GM18517 (cell line): ENCODE measurements around the gene ARHGEF28.

Experiments used
- ATAC-seq: cut with Tn5 transposase; IDR thresholded peaks from one replicate; pipeline ENCODE4 v1.9.1; 2021; ENCODE audit warnings: mild to moderate bottlenecking, moderate library complexity; ENCODE audit not compliant: unreplicated experiment

The ARHGEF28 gene

GRCh38 chr5:73896097-73896496, 270.1 kb downstream of the ARHGEF28 start:
- no peak for ATAC-seq

DNA sequence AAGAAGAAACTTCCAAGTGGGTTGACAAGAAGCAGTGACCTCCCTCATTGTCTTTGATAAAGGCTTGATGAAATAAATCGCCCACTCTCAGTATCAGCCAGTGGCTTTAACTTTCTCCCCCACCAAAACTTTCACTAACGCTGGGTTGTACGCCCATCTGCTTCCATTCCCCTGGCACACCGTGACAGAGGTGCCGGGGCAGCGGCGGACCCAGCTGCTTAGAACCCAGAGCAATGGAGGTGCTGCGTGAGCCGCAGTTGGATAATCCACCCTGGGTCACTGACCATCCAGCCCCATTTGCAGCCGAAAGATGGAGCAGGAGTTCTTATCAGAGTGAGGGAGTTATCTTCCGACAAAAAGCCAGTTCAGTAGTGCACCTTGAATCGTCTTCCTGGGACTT, 270.7 kb downstream of the ARHGEF28 start:
- ATAC-seq, result no peak

DNA sequence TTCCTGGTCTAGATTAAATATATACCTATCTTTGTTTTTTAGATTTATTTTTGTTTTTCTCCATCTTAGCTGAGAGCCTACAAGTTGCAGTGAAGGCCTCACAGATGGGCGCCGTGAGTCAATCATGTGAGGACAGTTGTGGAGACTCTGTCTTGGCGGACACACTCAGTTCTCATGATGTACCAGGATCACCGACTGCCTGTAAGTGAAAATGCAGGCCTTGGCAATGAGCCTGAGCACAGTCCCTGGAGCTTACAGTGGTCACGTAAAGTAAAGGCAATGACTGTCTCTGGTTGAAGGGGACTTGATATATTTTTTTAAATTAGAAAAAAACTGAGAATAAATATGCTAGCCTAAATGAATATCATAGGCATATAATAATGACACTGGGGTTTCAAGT, 271.9 kb downstream of the ARHGEF28 start:
- no peak for ATAC-seq

- ATAC-seq, result peak; percentile 69
These were observed 273.1 kb downstream of the ARHGEF28 start for GRCh38 chr5:73899055-73899454.

GRCh38 chr5:73899916-73900315, 273.9 kb downstream of the ARHGEF28 start:
- ATAC-seq, result no peak

DNA sequence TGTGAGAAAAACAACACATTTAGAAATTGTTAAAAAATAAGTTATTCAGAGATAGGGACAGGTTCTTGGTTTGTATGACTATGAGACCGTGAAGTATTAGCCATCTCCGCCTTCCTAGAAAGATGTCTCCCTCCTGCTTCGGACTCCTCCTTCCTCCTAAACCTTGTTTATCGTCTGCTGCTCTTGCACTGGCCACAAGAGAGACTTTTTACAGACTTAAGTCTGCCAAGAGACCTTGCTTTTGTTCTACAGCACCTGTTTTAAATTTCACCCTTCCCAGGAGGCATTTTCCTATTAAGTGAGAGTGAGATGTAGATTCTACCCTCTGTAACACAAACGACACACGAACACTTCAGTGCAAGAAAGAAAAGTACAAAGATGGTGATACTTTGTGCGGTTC, 274.6 kb downstream of the ARHGEF28 start:
- ATAC-seq, result no peak

GRCh38 chr5:73901043-73901442, 275.0 kb downstream of the ARHGEF28 start:
- no peak for ATAC-seq

DNA sequence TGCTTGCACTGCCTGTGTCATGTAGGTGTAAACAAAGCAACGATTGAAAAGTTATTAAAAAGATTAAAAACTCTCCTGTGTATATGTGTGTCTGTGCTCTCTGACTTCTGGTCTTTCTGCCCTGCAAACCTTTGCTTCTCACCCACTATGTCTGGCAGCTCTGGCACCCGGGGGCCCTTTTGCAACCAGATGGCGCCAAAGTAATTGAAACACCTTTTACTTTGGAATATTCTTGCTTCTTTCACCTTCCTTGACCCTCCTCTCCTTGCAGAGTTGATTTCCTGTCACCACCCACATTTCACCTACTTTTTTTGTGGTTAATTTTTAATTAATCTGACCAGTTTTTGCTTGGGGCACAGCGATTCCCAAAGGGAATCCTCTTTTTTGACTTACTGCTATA, 275.5 kb downstream of the ARHGEF28 start:
- no peak for ATAC-seq

- ATAC-seq, result no peak
These were observed 276.5 kb downstream of the ARHGEF28 start for GRCh38 chr5:73902327-73903051.

DNA sequence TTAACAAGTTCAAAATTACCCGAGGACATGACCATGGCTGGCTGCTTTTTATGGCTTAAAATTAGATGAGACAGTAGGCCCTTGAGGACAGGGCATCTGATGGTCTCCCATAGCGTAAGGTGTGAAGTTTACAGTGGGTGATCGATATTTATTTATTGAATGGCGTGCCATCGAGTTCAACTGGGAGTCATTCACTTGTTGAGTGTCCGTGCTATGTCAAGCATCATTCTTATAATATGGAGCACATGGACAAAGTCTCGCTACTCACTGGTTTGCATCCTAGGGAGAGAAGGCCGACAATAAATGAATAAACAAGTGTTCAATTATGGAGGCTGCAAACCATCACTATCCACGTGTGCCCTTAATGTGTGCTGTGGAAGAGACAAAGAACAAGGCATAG, 277.2 kb downstream of the ARHGEF28 start:
- no peak for ATAC-seq

DNA sequence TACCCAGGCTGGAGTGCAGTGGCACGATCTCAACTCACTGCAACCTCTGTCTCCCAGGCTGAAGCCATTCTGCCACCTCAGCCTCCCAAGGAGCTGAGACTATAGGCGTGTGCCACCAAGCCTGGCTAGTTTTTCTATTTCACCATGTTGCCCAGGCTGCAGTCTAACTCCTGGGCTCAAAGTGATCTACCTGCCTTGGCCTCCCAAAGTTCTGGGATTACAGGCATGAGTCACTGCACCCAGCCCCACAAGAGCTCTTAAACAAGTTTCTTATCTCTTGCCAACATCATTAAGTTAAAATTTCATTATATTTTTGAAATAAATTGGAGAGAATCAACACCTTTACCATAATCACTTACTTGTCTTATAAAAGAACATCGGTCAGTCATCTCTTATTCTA, 280.3 kb downstream of the ARHGEF28 start:
- ATAC-seq, result no peak

DNA sequence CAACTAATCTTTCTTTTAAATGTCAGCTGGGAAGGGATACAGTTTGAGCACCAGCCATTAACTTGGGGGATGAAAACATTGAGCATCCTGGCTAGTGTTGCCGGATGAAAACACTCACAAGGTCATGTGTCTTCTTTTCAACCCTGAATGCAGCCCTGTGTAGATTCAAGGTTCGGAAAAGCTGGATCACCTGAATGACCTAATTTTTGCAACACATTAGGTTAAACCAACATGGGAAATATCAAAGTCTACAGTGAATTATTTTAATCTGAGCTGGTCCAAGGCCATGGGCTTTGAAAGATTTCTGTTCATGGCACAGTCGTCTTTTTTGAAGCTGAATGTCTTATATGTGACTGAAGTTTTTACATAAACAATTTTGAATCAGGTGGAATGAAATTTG, 281.2 kb downstream of the ARHGEF28 start:
- ATAC-seq, result no peak

DNA sequence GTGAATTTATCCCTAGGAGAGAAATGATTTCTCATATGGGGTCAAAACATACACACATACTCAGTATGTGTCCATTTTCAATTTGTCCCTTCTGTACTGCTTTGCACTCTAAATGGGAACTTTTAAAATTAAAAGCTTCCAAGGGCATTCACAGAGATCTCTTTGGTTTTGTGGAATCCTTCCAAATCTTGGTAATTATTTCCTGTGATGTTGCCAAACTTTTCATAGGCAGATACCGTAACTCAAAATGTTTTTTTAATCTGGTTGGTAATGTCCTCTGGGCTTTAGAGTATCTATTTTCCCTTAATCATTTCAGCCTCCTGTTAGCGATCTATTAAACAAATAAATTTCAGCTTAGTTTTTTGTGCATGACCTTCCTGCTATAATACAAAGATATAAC, 282.4 kb downstream of the ARHGEF28 start:
- ATAC-seq, result no peak

GRCh38 chr5:73908846-73909245, 282.9 kb downstream of the ARHGEF28 start:
- ATAC-seq, result no peak

DNA sequence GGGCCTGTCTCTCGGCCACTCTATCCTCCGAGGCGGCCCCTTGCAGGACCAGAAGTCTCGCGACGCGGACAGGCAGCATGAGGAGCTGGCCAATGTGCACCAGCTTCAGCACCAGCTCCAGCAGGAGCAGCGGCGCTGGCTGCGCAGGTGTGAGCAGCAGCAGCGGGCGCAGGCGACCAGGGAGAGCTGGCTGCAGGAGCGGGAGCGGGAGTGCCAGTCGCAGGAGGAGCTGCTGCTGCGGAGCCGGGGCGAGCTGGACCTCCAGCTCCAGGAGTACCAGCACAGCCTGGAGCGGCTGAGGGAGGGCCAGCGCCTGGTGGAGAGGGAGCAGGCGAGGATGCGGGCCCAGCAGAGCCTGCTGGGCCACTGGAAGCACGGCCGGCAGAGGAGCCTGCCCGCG, 283.5 kb downstream of the ARHGEF28 start:
- ATAC-seq, result no peak

DNA sequence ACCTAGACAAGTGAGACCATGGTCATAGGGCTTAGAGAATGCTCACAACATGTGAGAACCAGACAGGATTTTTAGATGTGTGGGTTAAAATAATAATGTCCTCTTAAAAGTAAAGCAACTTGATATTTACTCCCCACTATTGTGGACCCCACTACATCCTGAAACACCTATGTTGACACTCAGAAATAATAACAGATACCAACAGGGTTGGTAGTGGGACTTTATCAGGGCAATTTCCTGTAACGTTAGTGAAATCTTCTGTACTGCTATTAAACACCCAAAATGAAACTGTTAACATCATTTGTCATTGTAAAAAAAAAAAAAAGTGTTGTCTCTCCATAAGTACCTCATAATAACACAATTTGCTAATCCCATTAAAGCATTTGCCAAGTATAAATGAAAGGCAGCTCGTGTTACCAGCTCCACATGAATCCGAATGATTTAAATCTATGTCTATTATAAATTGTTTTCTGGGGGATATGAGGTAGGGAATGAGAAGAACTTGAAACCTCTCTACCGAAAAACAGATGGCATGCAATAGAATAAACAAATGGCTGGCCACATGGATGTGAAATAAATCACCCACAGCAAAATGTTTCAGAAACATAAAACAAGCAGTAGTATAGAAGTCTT, 285.9 kb downstream of the ARHGEF28 start:
- ATAC-seq, result no peak

DNA sequence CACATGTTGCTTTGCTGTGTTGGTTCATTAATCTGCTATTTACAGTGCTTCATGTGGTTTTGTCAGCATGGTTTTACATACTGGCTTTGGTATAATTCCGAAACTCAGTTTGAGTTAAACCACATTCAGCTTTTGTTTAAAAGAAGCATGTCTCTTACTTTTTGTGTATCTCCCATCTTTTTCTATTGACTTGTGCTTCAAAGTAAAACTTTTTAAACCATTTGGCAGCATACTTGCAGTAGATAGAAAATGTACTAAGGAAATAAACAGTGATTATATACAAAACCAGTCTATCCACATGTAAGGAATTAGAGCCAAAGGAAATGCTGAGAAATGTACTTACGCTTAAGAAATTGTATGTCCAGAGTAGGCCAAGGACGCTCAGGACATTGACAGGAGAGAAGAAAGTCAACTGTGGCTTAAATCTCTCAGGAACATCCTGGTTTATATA, 286.9 kb downstream of the ARHGEF28 start:
- no peak for ATAC-seq

DNA sequence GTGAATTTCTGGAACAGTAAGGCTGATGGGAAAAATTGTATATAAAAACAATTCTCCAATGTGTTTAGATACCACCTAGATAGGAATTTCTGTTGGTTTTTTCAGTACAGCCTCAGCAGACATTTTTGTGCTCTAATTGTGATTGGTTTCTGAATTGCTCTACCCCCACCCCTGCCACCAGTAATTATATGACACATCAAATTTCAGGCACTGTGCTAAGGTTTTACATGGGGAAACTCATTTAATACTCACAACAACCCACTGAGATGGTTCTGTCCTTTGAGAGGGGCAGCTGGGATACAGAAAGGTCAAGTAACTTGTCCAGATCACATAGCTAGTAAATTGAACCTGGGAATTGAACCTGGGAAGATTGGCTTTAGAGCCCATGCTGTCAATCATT, 288.0 kb downstream of the ARHGEF28 start:
- ATAC-seq, result no peak

DNA sequence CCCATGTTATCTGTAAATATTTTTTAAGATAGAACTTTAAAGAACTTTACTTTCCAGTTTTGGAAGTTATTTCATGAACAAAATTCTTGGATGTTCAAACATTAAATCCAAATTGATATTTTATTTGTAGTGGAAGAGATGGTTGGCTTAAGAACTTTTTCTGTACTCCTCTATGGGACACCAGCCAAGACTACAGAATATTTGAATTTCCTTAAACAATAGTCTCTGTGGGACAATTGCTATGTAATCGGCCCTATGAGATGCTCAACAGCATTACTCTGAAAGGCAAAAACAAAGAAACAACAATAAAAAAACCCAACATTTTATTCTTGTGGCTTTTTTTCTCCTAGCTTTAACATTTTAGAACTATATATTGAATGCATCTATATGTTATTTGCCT, 289.3 kb downstream of the ARHGEF28 start:
- no peak for ATAC-seq

GRCh38 chr5:73917433-73917832, 291.4 kb downstream of the ARHGEF28 start:
- ATAC-seq, result no peak

DNA sequence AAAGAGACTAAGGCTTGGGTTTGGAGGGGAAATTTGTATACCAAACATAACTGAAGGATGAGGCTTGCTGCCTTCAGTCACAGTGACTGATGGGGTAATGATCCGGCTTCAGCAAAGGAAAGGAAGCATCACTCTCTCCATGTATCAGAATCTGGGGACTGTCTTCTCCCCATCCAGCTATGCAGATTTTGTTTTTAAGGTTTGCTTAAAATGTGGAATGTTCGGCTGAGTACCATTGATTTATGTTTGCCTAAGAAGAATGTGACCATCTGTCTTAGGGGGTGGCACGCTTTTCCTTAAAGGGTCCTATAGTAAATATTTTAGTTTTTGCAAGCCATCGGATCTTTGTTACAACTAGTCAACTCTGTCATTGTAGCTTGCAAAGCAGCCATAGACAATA, 291.9 kb downstream of the ARHGEF28 start:
- no peak for ATAC-seq

GRCh38 chr5:73918791-73919221, 292.8 kb downstream of the ARHGEF28 start:
- ATAC-seq, result no peak

DNA sequence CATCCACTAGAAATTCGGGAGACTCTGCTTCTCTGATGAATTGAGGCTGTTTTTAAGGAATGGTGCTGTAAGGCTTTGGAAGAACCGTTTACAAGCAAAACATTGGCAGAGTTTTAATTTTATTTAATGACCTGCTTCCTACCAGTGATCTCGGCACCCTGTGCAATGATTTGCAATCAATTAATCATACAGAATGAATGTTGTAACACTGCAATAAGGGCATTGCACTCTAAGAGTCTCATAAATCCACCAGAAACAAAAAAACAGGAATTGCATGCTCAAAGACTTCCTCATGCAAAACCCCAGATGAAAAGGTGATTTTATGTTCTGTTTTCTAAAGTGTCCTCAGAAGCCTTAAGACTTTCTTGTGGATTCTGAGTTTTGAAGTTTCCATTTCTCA, 295.7 kb downstream of the ARHGEF28 start:
- ATAC-seq, result no peak
